Gastroesophageal sphincter (tissue), 3 donors: ENCODE measurements around the gene NFATC2.

Source experiments
- EP300 ChIP-seq: sonication (generic); formaldehyde crosslinking; IDR thresholded peaks from one replicate; pipeline ENCODE4 v1.6.1; 2017; ENCODE audit warnings: antibody characterized with exemption, mild to moderate bottlenecking
- TF ChIP-seq, protein P1 (sequence below), 4 experiments: fragments of 200-600 bp in 2 of 4; fragments of 450-650 bp in 2 of 4; sonication (generic) in 1 of 4; IDR thresholded peaks; one replicate each; pipeline ENCODE4 v1.5.1; 2017 to 2019; ENCODE audit warnings: antibody characterized with exemption in 4 of 4, mild to moderate bottlenecking in 2 of 4, moderate library complexity in 2 of 4

DNA sequence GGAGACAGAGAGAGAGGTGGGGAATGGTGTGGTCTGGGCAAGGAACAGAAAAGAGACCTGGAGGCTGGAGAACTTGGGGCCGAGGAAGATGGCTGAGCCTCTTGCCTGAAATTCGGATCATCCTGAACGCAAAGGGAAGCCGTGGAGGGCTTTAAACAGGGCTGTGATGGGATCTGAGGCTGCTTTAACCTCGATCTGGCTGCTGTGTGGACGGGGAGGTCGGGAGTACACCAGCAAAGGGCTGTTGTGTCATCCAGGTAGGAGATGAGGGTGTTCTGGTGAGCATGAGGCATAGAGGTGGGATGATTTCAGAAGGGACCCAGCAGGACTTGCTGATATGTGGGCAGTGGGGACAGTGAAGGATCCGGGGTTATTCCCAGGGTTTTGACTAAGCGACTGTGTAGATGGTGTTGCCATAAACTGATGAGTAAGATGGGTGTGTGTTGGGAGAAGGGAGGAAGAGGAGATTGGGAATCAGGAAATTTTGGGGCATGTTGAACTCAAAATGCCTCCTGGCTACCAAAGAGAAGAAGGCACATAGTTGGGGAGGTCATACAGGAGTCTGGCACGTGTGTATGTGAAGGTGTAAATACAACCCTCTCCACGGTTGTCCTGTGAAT, 158.5 kb downstream of the NFATC2 start:
- TF ChIP-seq, protein P1, sequence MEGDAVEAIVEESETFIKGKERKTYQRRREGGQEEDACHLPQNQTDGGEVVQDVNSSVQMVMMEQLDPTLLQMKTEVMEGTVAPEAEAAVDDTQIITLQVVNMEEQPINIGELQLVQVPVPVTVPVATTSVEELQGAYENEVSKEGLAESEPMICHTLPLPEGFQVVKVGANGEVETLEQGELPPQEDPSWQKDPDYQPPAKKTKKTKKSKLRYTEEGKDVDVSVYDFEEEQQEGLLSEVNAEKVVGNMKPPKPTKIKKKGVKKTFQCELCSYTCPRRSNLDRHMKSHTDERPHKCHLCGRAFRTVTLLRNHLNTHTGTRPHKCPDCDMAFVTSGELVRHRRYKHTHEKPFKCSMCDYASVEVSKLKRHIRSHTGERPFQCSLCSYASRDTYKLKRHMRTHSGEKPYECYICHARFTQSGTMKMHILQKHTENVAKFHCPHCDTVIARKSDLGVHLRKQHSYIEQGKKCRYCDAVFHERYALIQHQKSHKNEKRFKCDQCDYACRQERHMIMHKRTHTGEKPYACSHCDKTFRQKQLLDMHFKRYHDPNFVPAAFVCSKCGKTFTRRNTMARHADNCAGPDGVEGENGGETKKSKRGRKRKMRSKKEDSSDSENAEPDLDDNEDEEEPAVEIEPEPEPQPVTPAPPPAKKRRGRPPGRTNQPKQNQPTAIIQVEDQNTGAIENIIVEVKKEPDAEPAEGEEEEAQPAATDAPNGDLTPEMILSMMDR (IDR thresholded peaks at IDR 0.05), result no peak
- no peak for TF ChIP-seq EP300
